GM18868 (cell line): ENCODE data around the gene PRAMEF27.
"Not testable (repeated sequence)": the region's sequence is repeated elsewhere in the genome, so short reads cannot be mapped to it uniquely, and the experiment has no call there.

Experiments used
- ATAC-seq: cut with Tn5 transposase; IDR thresholded peaks from one replicate; pipeline ENCODE4 v1.9.1; 2021; ENCODE audit warnings: mild to moderate bottlenecking, moderate library complexity; ENCODE audit not compliant: unreplicated experiment

The PRAMEF27 gene

GRCh38 chr1:13056475-13056874 lies at the start of gene PRAMEF27:
PRAMEF27 (minus strand) TSS chr1:13056575; CDS start chr1:13053659, 2,916 bp downstream.
- not testable (repeated sequence) for ATAC-seq

- not testable (repeated sequence) for ATAC-seq
Measured at GRCh38 chr1:13070474-13070873, 14.1 kb upstream of the PRAMEF27 start, which contains the start of gene PRAMEF25. PRAMEF25 (plus strand) TSS chr1:13070774; CDS start chr1:13073694, 2,920 bp downstream.

- ATAC-seq: not testable (repeated sequence)
Measured at GRCh38 chr1:13019846-13020245, 36.5 kb downstream of the PRAMEF27 start.

GRCh38 chr1:13011932-13012331 lies 44.4 kb downstream of the PRAMEF27 start:
- not testable (repeated sequence) for ATAC-seq

GRCh38 chr1:13009348-13009747 lies 47.0 kb downstream of the PRAMEF27 start:
- not testable (repeated sequence) for ATAC-seq

- not testable (repeated sequence) for ATAC-seq
Measured at GRCh38 chr1:13005732-13006131, 50.6 kb downstream of the PRAMEF27 start.
